DMS 273 (cell line): ENCODE data around the gene DDX46.
A peak's percentile ranks its signal among the peaks of the same experiment; 100 is the strongest.
"Not testable (repeated sequence)": the region's sequence is repeated elsewhere in the genome, so short reads cannot be mapped to it uniquely, and the experiment has no call there.

Experiments used
- DNase-seq: peaks from one replicate; lab custom pipeline; 2025; ENCODE audit not compliant: unreplicated experiment; lab: John Stamatoyannopoulos, UW

Gene DDX46, protein sequence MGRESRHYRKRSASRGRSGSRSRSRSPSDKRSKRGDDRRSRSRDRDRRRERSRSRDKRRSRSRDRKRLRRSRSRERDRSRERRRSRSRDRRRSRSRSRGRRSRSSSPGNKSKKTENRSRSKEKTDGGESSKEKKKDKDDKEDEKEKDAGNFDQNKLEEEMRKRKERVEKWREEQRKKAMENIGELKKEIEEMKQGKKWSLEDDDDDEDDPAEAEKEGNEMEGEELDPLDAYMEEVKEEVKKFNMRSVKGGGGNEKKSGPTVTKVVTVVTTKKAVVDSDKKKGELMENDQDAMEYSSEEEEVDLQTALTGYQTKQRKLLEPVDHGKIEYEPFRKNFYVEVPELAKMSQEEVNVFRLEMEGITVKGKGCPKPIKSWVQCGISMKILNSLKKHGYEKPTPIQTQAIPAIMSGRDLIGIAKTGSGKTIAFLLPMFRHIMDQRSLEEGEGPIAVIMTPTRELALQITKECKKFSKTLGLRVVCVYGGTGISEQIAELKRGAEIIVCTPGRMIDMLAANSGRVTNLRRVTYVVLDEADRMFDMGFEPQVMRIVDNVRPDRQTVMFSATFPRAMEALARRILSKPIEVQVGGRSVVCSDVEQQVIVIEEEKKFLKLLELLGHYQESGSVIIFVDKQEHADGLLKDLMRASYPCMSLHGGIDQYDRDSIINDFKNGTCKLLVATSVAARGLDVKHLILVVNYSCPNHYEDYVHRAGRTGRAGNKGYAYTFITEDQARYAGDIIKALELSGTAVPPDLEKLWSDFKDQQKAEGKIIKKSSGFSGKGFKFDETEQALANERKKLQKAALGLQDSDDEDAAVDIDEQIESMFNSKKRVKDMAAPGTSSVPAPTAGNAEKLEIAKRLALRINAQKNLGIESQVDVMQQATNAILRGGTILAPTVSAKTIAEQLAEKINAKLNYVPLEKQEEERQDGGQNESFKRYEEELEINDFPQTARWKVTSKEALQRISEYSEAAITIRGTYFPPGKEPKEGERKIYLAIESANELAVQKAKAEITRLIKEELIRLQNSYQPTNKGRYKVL

DNA sequence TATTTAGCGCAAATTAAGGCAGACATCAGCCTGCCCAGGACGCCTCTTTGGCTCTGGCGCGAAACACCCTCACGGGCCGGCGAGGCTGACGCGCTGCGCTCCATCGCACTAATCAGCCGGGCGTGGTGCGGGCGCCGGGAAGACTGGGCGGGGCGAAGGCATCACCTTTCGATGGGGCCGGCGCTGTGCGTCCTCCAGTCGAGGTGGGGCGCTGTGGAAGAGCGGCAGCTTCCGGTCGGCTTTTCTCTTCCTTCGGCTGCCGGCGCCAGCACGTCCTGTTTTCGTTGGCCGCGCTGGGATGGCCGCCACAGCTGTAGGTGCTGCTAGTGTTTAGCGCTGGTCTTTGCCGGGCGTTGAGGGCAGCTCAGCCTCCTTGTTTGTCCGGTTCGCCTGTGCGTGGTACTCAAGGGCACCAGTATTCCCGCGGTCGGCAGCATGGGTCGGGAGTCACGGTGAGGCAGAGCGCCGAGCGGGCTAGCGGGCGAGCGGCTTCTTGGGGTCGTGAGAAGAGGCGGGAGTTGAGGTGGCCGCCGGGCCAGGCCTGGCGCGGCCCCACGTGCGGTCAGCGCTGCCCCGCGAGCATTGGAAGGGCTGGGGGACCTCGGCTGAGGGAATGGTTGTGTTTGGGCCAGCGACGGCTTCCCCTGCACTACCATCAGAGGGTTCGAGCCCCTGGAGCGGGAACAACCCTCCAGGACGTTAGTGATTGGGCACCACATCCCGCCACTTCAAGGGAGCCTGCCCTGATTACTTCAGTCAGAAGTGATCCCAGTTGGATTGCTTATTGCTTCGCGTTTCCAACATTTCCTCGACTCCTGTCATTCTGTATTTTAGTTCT is at the start of gene DDX46:
DDX46 (plus strand) TSS at position 276 of the 838 bp plus-strand sequence; CDS start at position 436, 160 bp downstream.
- DNase-seq, result peak; percentile 98

DNA sequence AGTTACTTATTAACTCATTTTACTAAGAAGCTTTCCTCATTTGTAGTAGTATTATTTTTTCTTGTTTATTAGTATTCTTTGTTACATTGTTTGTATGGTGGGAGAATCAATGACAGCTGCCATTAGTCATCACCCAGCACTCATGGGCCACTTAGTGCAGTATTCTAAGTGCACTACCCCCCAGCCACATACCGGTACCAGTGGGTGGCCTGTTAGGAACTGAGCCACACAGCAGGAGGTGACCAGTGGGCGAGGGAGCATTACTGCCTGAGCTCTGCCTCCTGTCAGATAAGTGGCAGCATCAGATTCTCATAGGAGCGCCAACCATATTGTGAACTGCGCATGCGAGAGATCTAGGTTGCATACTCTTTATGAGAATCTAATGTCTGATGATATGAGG is 44.5 kb upstream of the DDX46 start:
- no peak for DNase-seq

DNA sequence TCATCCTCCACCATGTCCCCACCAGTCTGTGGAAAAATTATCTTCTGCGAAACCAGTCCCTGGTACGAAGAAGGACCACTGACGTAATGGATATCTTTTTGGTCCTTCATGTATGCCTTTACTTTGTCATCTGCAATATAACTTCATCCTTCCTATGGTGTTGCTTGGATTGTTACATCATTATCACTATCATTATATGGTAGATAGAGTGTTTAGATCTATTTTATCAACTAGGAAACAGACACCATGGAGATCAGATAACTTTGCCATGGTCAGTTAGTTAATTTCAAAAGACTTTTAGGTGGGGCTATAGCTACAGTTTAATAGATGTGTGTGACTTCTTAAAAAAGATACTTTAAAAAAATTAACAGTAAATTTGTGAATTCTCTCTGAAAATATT is 44.0 kb upstream of the DDX46 start:
- DNase-seq, result no peak

DNA sequence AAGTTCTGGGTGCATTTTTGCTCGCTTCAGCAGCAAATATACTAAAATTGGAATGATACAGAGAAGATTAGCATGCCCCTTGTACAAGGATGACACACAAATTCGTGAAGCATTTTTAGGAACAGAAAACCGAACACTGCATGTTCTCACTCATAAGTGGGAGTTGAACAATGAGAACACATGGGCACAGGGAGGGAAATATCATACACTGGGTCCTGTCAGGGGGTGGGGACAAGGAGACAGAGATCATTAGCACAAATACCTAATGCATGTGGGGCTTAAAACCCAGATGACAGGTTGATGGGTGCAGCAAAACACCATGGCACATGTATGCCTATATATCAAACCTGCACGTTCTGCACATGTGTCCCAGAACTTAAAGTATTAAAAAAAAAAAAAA is 43.1 kb upstream of the DDX46 start:
- not testable (repeated sequence) for DNase-seq

DNA sequence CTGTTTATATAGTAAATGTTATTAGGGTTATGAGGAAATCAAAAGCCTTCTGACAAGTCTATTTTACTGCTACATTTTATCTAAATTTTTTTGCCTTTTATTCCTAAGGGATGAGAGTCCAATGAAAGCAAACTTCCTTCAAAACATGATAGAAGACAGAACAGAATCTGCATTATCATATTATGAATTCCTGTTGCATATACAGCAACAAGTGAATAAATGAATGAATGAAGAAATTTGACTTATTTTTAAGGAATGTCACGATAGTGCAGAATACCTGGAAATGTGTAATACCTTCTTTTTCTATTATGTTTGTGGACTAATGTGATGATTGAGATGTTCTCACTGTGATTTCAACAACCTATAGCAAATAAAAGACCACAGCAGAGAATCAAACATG is 33.7 kb upstream of the DDX46 start:
- no peak for DNase-seq

DNA sequence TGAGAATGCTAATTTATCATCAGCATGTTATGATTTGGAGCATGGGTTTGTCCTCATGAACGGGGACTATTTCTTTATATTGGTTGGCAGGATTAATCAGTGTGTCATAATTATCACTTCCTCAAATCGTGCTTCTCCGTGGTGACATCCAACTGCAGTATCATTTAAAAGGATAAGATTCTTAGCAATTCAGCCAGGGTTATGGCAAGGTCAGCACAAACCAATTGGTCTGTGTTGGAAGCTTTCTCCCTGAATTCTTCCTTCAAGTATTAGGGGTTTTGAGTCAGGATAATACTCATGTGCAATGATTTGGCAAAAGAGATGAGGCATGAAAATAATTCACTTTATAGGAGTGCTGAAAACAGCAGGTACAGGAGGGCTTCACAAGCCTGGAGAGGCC is 25.8 kb upstream of the DDX46 start:
- DNase-seq, result no peak

DNA sequence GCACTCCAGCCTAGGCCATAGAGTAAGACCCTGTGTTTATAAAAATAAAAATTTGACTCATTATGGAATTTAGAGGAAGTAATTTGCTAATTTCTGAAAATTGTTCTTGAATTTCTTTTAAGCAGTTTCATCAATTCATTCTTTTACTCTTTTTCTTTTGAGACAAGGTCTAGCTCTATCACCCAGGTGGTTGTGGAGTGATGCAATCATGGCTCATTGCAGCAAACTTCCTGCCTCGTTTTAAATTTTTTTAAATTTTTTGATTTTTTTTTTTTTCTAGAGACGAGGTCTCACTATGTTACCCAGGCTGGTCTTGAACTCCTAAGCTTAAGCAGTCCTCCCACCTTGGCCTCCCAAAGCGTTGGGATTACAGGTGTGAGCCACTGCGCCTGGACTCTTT is 23.3 kb upstream of the DDX46 start:
- DNase-seq, result no peak

DNA sequence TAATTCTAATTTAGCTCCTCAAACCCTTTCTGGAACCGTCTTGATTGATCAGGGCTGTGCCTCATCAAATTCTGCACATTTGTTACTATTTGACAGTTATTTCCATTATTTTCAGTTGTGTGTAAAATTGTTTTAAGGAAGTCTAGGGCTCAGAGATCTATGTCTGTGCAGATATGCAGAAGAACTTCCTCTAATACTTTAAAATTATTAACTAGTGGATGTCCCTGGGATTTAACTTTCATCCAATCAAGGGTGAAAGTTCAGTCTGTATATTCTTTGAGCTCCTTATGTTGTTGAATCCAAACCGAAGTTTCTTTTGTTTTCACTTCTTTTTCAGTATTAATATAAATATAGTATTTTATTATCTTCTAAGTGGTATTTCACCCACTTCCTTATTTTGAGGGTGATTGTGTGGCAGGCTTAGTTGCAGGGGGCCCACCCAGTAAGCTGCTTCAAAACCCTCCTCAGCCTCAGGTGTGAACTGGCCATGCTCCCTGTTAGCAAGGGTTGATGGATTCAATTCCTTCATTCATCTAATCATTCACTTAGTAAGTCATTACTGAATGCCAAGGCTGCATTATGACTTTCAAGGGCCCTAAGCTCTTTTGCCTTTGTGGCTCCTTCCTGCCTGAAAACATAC is 22.3 kb upstream of the DDX46 start:
- DNase-seq, result no peak

DNA sequence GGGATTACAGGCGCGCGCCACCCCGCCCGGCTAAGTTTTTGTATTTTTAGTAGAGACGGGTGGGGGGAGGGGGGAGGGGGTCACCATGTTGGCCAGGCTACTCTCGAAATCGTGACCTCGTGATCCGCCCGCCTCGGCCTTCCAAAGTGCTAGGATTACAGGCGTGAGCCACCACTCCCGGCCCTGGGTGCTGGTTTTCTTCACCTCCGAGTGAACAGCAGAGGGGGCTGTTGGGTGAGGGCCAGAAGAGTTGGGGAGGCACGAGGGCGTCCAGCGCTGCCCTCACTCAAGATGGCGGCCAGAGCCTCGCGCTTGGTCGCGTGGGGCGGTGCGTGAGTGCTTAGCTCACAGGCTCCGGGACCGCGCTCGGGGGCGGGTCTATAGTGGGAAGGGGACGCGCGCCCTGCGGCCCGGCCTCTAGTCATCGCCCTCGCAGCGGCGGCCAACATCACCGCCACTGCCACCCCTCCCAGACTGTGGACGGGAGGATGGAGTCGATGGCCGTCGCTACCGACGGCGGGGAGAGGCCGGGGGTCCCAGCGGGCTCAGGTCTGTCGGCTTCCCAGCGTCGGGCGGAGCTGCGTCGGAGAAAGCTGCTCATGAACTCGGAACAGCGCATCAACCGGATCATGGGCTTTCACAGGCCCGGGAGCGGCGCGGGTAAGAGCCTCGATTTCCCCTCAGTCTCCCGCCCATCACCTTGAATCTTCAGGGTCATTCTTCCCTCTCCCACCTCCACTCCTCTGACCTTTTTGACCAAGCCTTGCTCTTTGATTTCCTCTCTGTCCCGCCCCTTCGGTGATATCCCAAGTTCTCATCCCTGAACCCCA is 20.2 kb upstream of the DDX46 start, which contains the start of gene CAMLG:
CAMLG (plus strand) TSS at position 416 of the 830 bp plus-strand sequence; CDS start at position 489, 73 bp downstream.
- DNase-seq, result peak; percentile 99

DNA sequence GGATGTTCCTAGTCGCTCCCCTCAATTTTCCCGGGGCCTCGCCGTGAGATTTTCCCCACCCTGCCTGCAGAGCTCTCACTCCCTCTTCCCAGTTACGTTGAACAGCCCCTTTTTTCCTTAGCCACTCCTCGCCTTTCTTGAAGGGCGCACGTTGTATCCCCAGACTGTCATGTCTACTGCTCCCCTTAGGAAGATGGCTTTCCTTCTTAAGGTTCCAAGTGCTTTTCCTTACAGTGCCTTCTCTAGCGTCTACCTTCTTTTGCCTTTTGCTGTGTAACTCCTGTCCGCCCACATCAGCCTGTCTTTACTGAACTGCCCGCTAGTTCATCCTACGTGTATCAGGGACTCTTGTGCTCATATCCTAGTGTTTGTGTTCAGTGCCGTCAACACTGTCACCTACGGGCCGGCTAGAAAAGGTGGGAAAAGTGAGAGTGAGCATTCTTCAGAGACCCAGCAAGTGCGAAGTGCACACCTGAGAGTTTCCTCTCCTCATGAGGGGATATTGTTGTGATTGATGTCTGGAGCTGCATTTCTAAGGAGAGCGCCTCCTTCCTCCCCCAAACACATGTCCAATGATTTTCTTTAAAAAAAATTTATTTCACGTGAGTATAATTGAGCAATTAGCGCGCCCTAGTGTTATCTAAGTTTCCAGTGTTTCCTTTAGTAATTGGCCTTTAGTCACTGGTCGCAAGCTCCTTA is 19.5 kb upstream of the DDX46 start:
- peak; percentile 71 for DNase-seq

DNA sequence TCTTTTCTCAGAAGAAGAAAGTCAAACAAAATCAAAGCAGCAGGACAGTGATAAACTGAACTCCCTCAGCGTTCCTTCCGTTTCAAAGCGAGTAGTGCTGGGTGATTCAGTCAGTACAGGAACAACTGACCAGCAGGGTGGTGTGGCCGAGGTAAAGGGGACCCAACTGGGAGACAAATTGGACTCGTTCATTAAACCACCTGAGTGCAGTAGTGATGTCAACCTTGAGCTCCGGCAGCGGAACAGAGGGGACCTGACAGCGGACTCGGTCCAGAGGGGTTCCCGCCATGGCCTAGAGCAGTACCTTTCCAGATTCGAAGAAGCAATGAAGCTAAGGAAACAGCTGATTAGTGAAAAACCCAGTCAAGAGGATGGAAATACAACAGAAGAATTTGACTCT is 17.5 kb upstream of the DDX46 start:
- no peak for DNase-seq

DNA sequence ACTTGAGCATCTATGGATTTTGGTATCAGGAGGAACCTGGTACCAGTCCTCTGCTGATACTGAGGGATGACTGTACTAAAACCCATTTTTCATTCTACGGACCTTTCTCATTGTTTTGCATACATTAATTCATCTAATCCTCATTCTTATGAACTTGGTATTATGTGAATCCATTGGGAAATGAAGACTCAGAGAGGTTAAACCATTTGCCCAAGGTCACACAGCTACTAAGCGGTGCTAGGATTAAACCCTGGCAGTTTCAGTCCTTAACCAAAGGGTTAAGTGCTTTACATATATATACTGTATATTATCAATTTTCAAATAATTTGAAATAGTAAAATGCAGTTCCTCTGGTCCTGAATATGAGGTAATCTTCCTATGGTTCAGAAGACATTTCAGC is 16.4 kb upstream of the DDX46 start:
- DNase-seq, result no peak

DNA sequence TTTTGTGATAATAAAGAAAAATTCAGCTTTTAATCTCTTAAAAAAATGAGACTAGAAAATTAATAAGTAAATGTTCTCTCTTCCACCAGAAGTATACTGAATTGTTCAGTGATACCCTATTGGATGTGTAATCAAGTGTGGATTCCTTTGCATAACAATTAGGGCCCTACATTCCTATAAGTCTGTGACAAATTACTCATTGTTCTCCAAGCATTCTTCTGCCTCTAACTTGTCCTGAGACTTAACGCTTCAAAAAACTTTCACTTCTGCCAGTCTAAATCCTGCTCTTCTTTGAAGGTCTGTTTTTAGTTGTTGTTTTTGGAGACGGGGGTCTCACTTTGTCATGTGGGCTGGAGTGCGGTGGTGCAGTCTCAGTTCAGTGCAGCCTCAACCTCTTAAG is 9.2 kb upstream of the DDX46 start:
- DNase-seq, result no peak

DNA sequence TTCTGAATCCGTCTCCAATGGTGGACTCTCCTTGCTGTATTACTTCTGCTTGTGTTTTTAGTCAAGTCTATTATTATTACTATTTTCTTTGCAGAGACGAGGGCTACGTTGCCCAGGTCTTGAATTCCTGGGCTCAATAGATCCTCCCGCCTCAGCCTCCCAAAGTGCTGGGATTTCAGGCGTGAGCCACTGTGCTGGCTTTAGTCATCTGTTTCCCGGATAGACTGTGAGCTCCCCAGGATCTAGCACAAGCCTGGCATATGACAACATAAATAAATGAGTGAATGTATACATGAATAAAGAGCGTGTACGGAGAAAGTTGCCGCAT is 439 bp upstream of the DDX46 start:
- DNase-seq, result no peak

DNA sequence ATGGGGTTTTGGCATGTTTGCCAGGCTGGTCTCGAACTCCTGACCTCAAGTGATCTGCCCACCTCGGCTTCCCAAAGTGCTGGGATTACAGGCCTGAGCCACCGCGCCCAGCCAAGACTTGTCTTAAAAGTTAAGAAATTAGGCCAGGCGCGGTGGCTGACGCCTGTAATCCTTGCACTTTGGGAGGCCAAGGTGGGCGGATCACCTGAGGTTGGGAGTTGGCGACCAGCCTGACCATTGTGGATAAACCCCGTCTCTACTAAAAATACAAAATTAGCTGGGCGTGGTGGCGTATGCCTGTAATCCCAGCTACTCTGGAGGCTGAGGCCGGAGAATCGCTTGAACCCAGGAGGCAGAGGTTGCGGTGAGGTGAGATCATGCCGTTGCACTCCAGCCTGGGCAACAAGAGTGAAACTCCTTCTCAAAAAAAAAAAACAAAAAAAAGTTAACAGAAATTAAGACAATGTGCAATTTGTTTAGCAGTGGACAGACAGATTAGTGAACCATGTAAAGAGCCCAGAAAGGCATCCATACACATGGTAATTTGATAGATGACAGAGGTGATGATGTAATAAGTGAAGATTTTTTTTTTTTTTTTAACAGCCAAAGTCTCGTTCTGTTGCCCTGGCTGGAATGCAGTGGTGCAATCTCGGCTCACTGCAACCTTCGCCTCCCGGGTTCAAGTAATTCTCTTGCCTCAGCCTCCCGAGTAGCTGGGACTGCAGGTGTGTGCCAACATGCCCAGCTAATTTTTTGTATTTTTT is 9.1 kb downstream of the DDX46 start:
- DNase-seq, result not testable (repeated sequence)

DNA sequence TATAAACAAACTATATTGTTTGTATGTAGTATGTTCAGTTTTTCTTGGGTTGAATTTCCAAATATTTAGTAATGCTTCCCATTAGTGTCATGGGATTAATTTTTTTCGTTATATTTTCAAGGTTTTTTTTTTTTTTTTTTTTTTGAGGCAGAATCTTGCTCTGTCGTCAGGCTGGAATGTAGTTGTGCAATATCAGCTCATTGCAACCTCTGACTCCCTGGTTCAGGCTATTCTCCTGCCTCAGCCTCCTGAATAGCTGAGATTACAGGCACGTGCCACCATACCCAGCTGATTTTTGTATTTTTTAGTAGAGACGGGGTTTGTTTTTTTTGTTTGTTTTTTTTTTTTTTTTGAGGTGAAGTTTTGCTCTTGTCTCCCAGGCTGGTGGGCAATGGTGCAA is 10.6 kb downstream of the DDX46 start:
- DNase-seq, result no peak

DNA sequence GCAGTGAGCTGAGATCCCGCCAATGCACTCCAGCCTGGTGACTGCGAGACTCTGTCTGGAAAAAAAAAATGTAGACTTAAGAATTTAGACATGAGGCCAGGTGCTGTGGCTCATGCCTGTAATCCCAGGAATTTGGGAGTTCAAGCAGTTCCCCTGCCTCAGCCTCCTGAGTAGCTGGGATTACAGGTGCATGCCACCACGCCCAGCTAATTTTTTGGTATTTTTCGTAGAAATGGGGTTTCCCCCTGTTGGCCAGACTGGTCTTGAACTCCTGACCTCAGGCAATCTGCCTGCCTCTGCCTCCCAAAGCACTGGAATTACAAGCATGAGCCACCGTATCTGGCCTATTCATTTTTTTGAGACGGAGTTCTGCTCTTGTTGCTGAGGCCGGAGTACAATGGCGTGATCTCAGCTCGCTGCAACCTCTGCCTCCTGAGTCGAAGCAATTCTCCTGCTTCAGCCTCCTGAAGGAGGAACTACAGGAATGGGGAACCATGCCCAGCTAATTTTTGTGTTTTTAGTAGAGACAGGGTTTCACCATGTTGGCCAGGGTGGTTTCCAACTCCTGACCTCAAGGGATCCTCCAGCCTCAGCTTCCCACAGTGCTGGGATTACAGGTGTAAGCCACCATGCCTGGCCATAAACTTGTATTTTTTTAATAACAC is 14.0 kb downstream of the DDX46 start:
- DNase-seq, result no peak

DNA sequence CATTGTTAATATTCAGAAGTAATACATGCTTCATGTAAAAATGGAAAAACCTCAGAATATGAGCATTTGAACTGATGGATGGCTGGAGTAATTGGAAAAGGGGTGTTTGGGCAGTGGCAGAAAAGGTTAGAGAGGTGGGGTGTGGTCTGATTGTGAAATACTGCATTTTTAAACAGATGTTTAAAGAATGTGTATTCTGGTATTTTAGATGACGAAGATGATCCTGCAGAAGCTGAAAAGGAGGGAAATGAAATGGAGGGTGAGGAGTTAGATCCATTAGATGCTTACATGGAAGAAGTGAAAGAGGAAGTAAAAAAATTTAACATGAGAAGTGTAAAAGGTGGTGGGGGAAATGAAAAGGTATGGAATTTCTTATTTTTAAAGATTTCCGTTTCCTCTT is 18.8 kb downstream of the DDX46 start:
- no peak for DNase-seq
